RWPE2 (cell line): ENCODE data around the gene CCDC57.

Source experiments
- ATAC-seq: fragments of 200-7000 bp; cut with Tn5 transposase; 3 replicates; pipeline ENCODE4 v1.9.1; 2021; ENCODE audit warnings: low read depth
- DNase-seq: peaks from one replicate; pipeline ENCODE4 v3.0.0-alpha.2; 2020; ENCODE audit warnings: low spot score
- H3K27ac ChIP-seq: fragments of 450-650 bp; 2 replicates; pipeline ENCODE4 v1.5.1; 2017; ENCODE audit warnings: mild to moderate bottlenecking; ENCODE audit not compliant: poor library complexity, severe bottlenecking
- H3K27me3 ChIP-seq: fragments of 250-450 bp; sonication (Bioruptor Pico); 2 replicates; pipeline ENCODE4 v1.5.1; 2021; ENCODE audit warnings: mild to moderate bottlenecking, moderate library complexity; ENCODE audit not compliant: insufficient read depth, poor library complexity, severe bottlenecking
- H3K36me3 ChIP-seq: fragments of 250-450 bp; sonication (Bioruptor Pico); 2 replicates; pipeline ENCODE4 v1.5.1; 2020; ENCODE audit warnings: low read depth, mild to moderate bottlenecking, moderate library complexity
- H3K4me1 ChIP-seq: fragments of 250-450 bp; sonication (Bioruptor Pico); 2 replicates; pipeline ENCODE4 v1.5.1; 2021; ENCODE audit warnings: mild to moderate bottlenecking, moderate library complexity; ENCODE audit not compliant: insufficient read depth, poor library complexity, severe bottlenecking
- H3K4me3 ChIP-seq: fragments of 250-450 bp; sonication (Bioruptor Pico); 2 replicates; pipeline ENCODE4 v1.5.1; 2021; ENCODE audit warnings: mild to moderate bottlenecking, moderate library complexity; ENCODE audit not compliant: severe bottlenecking
- H3K9me3 ChIP-seq: fragments of 250-450 bp; sonication (Bioruptor Pico); 2 replicates; pipeline ENCODE4 v1.5.1; 2021; ENCODE audit warnings: mild to moderate bottlenecking, moderate library complexity; ENCODE audit not compliant: severe bottlenecking
- TF ChIP-seq, protein P1 (sequence below): fragments of 450-650 bp; IDR thresholded peaks from one replicate; pipeline ENCODE4 v1.5.1; 2017; ENCODE audit warnings: mild to moderate bottlenecking, moderate library complexity; ENCODE audit not compliant: poor library complexity, severe bottlenecking

Gene CCDC57

DNA sequence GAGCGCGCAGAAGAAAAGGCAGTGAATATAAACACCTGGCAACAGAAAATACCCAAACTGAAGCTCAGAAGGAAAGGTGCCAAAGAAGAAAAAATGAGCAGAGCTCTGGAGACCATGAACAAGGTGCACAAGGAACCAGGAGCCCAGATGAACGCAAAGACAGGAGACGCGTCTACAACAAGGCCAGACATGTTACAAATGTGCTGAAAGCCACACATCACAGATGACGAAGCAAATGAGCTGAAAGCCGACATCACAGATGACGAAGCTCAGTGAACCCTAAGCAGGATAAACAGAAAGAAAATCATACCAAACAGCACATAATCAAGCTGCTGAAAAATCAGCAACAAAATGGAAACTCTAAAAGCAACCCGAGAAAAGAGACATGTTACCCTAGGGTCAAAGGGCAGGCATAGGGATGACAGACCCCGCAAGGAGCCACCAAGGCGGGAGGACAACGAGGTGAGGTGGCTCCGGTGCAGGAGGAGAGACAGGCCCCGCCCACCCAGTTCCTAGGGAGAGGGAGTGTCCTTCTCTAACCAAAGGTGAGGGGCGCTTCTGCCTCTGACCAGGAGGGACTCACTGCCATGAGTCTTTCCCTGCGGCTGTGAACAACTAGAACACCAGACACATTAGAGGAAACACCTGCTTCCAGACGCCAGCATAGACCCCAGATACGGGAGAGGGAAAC is 39.1 kb downstream of the CCDC57 start:
- Histone ChIP-seq H3K27me3 (no peaks in the 10 kb centered on the region), H3K4me1 (no peaks in the 10 kb centered on the region), H3K27ac (no peak overlapping the region), H3K4me3 (no peak overlapping the region), H3K9me3 (no peaks in the 10 kb centered on the region), H3K36me3 (peaks cover 51% of the 10 kb centered on the region)
- DNase-seq (no peak), ATAC-seq (no peak)
- TF ChIP-seq, protein P1, sequence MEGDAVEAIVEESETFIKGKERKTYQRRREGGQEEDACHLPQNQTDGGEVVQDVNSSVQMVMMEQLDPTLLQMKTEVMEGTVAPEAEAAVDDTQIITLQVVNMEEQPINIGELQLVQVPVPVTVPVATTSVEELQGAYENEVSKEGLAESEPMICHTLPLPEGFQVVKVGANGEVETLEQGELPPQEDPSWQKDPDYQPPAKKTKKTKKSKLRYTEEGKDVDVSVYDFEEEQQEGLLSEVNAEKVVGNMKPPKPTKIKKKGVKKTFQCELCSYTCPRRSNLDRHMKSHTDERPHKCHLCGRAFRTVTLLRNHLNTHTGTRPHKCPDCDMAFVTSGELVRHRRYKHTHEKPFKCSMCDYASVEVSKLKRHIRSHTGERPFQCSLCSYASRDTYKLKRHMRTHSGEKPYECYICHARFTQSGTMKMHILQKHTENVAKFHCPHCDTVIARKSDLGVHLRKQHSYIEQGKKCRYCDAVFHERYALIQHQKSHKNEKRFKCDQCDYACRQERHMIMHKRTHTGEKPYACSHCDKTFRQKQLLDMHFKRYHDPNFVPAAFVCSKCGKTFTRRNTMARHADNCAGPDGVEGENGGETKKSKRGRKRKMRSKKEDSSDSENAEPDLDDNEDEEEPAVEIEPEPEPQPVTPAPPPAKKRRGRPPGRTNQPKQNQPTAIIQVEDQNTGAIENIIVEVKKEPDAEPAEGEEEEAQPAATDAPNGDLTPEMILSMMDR = no peak

DNA sequence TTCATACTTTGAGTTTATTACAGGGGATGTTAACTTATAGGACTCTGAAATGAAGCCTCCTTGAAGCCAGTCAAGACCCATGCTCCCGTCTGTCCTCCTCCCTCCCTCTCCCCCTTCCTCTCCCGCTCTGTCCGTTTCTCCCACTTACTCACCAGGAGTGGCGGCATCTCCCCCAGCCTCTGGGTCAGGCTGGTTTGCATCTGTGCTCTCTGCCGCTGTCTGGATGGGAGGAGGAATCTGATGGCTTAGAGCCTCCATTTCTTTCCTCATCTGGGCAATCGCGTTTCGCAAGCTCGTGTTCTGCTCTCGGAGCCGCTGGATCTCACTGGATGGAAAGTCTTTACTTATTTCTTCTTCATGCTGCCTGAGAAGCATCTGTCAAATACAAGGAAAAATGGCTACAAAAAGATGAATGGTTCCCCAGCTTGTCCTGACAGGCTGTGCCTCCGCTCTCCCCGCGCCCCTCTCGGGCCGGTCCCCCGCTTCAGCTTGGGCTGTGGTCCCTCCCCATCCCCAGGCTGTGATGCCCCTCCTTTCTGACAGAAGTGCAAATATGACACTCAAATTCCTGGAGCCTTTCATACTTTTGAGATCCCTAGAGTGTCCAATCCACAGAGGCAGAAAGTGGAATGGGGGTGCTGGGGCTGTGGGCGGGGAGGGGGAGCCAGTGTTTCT is 40.0 kb downstream of the CCDC57 start:
- no peak for ATAC-seq
- no peak for DNase-seq
- TF ChIP-seq, protein P1 = no peak
- Histone ChIP-seq H3K27ac (no peak overlapping the region), H3K9me3 (no peaks in the 10 kb centered on the region), H3K27me3 (no peaks in the 10 kb centered on the region), H3K4me3 (no peak overlapping the region), H3K36me3 (peaks cover 58% of the 10 kb centered on the region), H3K4me1 (no peaks in the 10 kb centered on the region)

DNA sequence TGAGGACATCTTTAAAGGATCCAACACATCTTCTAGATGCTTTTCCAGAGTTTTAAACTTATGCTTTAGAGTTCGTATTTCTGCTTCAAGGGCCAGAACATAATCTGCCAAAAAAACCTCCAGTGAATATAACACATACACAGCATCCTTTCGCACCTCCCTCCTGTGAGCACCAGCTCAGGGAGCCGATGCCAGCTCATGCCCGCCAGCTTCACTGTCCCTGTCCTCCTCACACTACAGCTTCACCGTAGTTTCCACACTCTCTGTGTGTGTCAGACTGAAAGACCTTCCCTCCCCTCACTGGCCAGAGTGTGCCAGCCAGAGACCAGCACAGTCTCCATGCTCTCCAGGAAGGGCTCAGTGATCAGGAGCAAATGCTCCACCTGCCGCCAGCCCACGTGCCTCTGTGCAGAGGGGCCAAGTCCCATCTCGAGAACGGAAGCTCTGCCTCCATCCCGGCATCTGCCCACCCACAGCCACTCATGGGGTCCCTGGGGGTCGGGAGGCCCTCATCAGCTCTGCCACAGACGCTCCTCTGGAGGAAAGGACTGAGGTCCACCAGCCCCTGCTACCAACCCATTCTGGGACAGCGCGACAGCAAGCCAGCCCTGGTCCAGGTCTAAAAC is 40.8 kb downstream of the CCDC57 start:
- no peaks in the 10 kb centered on the region for H3K4me1 ChIP-seq
- H3K36me3 ChIP-seq = peaks cover 66% of the 10 kb centered on the region
- TF ChIP-seq, protein P1 = no peak
- no peaks in the 10 kb centered on the region for H3K27me3 ChIP-seq
- no peak overlapping the region for H3K4me3 ChIP-seq
- H3K9me3 ChIP-seq = no peaks in the 10 kb centered on the region
- no peak overlapping the region for H3K27ac ChIP-seq
- ATAC-seq (no peak), DNase-seq (no peak)

DNA sequence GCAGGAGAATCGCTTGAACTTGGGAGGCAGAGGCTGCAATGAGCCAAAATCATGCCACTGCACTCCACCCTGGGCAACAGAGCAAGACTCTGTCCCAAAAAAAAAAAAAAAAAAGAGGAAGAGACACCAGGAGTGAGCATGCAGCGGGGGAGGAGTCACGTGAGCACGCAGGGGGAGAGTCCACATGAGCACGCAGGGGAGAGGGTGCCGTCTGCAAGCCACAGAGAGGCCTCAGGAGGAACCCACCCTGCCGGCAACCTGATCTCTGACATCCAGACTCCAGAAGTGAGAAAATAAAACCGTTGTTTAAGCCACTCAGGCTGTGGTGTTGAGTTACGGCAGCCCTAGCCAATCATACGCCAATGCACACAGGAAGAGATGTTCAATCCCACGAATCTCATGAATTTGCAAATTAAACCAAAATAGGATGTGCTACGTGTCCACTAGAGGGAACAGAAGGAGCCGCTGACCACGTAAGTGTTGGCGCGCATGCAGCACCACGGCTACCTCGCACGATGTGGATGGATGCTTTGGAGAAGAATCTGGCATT is 42.2 kb downstream of the CCDC57 start:
- no peaks in the 10 kb centered on the region for H3K9me3 ChIP-seq
- no peaks in the 10 kb centered on the region for H3K4me1 ChIP-seq
- H3K27me3 ChIP-seq = no peaks in the 10 kb centered on the region
- TF ChIP-seq, protein P1 = no peak
- no peak overlapping the region for H3K27ac ChIP-seq
- no peak overlapping the region for H3K4me3 ChIP-seq
- peaks cover 68% of the 10 kb centered on the region for H3K36me3 ChIP-seq
- DNase-seq (no peak), ATAC-seq (no peak)
